Memory B cell (primary cell): ENCODE data around the gene C4BPA.

Experiments used
- ATAC-seq: fragments of 150-1000 bp; cut with Tn5 transposase; 2 replicates; pipeline ENCODE4 v1.10.0; 2021; ENCODE audit warnings: low read depth, mild to moderate bottlenecking, moderate library complexity
- DNase-seq, 2 donors: peaks; one replicate each; pipeline ENCODE4 v3.0.0; 2022; ENCODE audit warnings: low spot score in 2 of 2
- H3K27ac Mint-ChIP-seq: one replicate; pipeline ENCODE4 v1.8.0; 2022; ENCODE audit warnings: mild to moderate bottlenecking, moderate library complexity, mixed read lengths
- H3K27me3 Mint-ChIP-seq: one replicate; pipeline ENCODE4 v1.8.0; 2022; ENCODE audit warnings: mixed read lengths
- H3K36me3 Mint-ChIP-seq: one replicate; pipeline ENCODE4 v1.8.0; 2022; ENCODE audit warnings: mild to moderate bottlenecking, mixed read lengths
- H3K4me1 Mint-ChIP-seq: one replicate; pipeline ENCODE4 v1.8.0; 2022; ENCODE audit warnings: mixed read lengths
- H3K4me3 Mint-ChIP-seq: one replicate; pipeline ENCODE4 v1.8.0; 2022; ENCODE audit warnings: mild to moderate bottlenecking, moderate library complexity, mixed read lengths
- H3K9me3 Mint-ChIP-seq: one replicate; pipeline ENCODE4 v1.8.0; 2022; ENCODE audit warnings: mixed read lengths

Gene C4BPA

DNA sequence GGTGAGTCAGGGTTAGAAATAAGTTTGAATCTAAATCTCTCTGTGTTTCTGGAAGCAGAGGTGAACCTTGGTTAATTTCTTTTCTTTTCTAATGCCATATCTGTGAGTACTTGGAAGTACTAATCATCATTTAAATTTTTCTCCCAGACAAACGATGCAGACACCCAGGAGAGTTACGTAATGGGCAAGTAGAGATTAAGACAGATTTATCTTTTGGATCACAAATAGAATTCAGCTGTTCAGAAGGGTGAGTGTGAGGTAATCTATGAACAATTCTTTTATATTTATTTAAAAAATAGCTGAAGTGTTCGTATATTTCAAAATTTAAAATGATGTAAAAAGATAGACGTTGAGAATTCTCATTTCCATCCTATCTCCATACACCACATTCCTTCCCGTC is 11.2 kb downstream of the C4BPA start:
- H3K4me1 Mint-ChIP-seq: no peaks in the 10 kb centered on the region
- ATAC-seq (no peak), DNase-seq (no peak)
- no peaks in the 10 kb centered on the region for H3K9me3 Mint-ChIP-seq
- no peak overlapping the region for H3K4me3 Mint-ChIP-seq
- peaks cover 2% of the 10 kb centered on the region for H3K27me3 Mint-ChIP-seq
- no peak overlapping the region for H3K27ac Mint-ChIP-seq
- no peaks in the 10 kb centered on the region for H3K36me3 Mint-ChIP-seq

DNA sequence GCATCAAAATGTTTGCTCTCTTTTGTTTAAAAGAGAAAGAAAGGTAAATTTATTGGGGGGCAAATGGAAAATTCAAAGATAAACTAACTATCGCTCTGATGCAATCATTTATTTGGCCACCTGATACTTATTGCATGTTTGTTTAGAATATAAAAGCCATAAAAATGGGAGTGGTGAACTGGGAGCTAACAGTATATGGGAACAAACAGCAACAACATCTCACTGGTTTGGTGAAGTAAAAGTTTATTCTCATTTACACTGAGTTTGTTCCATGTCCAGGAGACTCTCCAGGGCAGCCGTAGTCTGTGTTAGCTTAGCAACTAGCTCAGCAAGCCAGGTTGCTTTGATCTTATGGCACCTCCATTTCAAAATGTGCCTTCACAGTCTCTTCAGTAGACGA is 20.4 kb downstream of the C4BPA start:
- Mint-ChIP-seq H3K4me3 (no peak overlapping the region), H3K36me3 (peaks cover 13% of the 10 kb centered on the region), H3K27me3 (peaks cover 5% of the 10 kb centered on the region), H3K27ac (no peak overlapping the region), H3K4me1 (no peaks in the 10 kb centered on the region), H3K9me3 (peaks cover 22% of the 10 kb centered on the region)
- ATAC-seq (no peak), DNase-seq (no peak)

DNA sequence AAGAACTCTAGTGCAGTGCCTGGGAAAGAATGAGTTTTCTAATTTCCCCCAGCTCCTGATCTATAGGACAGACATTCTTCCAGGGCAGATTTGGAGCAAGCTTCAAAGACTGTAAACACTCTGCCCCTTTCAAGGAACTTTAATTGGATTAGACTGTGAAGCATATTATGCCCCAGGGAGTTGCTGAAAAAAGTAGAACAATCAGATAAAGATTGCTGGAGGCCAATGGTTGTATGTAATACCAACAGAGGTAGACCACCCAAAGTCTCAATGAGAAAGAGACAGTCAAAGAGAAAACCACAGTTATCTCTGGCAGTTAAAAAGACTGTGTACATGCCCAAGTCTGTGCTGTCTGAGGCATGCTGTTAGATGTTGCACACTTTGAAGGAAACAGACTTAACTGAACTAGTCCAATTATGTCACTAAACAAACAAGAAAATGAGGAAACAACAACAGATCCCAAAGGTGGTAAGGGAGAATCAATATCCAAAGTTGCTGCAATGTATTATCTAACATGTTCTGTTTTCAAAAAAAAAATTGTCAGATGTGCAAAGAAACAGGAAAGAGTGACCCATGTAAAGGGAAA is 24.4 kb downstream of the C4BPA start:
- H3K27ac Mint-ChIP-seq: no peak overlapping the region
- peaks cover 16% of the 10 kb centered on the region for H3K36me3 Mint-ChIP-seq
- no peak overlapping the region for H3K4me3 Mint-ChIP-seq
- no peaks in the 10 kb centered on the region for H3K4me1 Mint-ChIP-seq
- peaks cover 2% of the 10 kb centered on the region for H3K27me3 Mint-ChIP-seq
- no peak for ATAC-seq
- DNase-seq: no peak
- peaks cover 32% of the 10 kb centered on the region for H3K9me3 Mint-ChIP-seq

DNA sequence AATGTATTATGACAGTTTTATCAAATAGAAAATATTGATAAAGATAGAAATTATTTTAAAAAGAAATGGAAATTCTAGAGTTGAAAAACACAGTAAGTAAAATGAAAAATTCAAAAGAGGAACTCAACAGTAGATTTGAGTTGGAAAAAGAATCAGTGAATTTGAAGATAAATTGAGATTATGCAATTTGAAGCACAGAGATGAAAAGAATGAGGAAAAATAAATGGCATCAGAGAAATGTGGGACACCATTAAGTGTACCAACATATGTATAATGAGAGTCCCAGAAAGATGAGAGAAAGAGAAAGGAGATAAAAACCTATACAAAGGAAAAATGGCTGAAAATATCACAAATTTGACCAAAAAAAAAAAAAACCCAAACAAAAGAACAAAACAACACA is 25.0 kb downstream of the C4BPA start:
- H3K36me3 Mint-ChIP-seq: peaks cover 15% of the 10 kb centered on the region
- no peak for DNase-seq
- H3K27me3 Mint-ChIP-seq: peaks cover 1% of the 10 kb centered on the region
- H3K4me3 Mint-ChIP-seq: no peak overlapping the region
- H3K27ac Mint-ChIP-seq: no peak overlapping the region
- no peaks in the 10 kb centered on the region for H3K4me1 Mint-ChIP-seq
- ATAC-seq: no peak
- H3K9me3 Mint-ChIP-seq: peaks cover 32% of the 10 kb centered on the region

DNA sequence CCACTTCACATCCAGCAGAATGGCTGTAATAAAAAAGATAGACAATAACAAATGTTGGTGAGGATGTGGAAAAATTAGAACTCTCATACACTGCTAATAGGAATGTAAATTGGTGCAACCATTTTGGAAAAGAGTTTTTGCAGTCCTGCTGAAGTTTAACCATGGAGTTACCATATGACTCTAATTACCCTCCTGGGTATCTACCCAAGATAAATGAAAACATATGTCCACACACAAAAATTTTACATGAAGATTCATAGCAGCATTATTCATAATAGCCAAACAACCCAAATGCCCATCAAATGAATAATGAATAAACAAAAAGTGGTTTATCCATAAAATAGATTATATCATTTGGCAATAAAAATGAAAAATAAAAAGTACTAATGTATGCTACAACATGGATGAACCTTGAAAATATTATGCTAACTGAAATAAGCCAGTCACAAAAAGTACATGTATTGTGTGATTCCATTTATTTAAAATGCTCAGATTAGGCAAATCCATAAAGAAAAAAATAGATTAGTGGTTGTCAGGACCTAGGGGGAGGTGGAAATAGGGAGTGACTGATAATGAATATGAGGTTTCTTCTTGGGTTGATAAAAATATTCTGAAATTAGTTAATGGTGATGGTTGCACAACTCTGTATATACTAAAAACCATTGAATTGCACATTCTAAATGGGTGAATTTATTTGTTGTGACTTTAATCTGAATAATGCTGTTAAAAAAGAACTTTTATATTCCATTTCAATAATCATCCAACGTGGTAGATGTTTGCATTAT is 26.4 kb downstream of the C4BPA start:
- Mint-ChIP-seq H3K27me3 (no peaks in the 10 kb centered on the region), H3K27ac (no peak overlapping the region), H3K9me3 (peaks cover 27% of the 10 kb centered on the region), H3K4me1 (peaks cover 4% of the 10 kb centered on the region), H3K4me3 (no peak overlapping the region), H3K36me3 (peaks cover 5% of the 10 kb centered on the region)
- DNase-seq (no peak), ATAC-seq (no peak)

DNA sequence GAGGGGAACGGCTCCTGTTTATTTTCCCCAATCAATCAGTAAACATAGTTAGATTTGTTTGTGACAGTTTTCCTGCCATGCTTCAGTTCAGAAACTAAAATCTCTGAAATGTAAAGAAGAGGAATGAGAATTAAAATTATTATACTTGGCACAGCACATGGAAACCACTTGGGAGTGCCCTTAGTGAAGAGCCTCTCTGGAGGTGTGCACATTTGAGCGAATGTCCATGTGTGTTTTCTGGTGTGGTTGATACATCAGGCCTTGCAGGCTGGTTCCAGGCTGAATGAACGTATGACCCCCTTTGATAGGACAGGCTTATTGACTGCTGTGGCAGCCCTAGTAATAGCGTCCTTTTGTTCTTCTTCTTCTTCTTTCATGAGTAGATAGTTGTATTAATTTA is 27.1 kb downstream of the C4BPA start:
- Mint-ChIP-seq H3K36me3 (peaks cover 5% of the 10 kb centered on the region), H3K4me3 (no peak overlapping the region), H3K27me3 (no peaks in the 10 kb centered on the region), H3K9me3 (peaks cover 22% of the 10 kb centered on the region), H3K27ac (no peak overlapping the region), H3K4me1 (peaks cover 4% of the 10 kb centered on the region)
- DNase-seq (no peak), ATAC-seq (no peak)

DNA sequence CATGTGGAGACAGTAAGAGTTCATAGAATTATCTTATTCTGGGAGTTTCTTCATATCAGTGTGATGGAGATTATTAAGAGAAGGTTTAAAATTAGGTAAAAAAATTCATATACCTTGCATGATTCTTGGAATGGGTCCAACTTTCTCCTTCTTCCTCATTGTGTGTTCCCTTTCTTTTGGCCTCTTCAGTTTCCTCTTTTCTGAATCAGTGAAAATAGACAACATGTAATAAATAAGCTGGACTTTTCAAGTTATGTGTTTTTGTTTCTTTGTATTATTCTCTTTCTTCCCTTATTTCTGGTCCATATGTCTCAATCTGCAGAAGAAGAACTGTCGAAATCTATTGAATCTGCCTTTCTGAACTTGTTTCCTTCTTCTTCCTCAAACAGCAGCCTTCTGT is 30.5 kb downstream of the C4BPA start:
- no peak for DNase-seq
- Mint-ChIP-seq H3K36me3 (peaks cover 3% of the 10 kb centered on the region), H3K9me3 (peaks cover 10% of the 10 kb centered on the region), H3K27ac (no peak overlapping the region), H3K27me3 (no peaks in the 10 kb centered on the region), H3K4me3 (no peak overlapping the region), H3K4me1 (peaks cover 4% of the 10 kb centered on the region)
- ATAC-seq: no peak

DNA sequence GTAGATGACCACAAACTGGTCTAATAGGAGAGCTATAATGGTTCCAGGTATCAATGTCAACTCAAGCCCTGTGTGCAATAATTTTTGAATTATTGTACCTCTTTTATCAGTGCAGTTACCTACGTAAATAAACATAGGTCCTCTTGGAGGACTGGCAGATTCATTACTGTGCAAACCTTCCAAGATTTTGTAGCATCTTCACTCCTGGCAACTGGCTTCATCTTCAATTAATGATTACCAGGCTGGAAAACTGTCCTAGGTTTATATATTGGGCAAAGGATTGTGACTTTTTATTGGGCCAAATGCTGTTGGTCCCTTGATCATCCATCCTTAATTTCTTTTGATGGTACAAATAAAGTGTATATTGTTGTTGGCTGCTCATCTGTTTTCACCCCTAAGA is 35.6 kb downstream of the C4BPA start:
- peaks cover 3% of the 10 kb centered on the region for H3K4me1 Mint-ChIP-seq
- no peak overlapping the region for H3K4me3 Mint-ChIP-seq
- ATAC-seq (no peak), DNase-seq (no peak)
- H3K27me3 Mint-ChIP-seq: no peaks in the 10 kb centered on the region
- H3K36me3 Mint-ChIP-seq: no peaks in the 10 kb centered on the region
- no peaks in the 10 kb centered on the region for H3K9me3 Mint-ChIP-seq
- H3K27ac Mint-ChIP-seq: no peak overlapping the region

DNA sequence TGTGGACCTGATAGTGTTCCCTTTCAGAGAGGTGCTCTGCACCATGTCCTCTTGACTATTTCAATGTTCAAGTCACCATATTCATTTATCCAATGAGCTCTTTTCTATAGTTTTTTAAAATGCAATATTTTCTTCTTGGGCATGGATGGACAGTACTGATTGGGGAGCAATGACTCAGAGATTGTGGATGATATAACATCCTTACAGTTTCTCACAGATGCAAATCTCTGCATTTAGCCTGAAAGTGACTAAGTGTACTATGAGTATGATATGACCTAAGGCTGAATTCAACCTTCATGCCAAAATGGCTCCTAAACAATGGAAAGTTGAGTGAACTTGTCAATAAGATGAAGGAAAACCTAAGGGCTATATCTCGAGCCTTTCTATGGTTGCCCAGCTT is 36.5 kb downstream of the C4BPA start:
- no peaks in the 10 kb centered on the region for H3K9me3 Mint-ChIP-seq
- ATAC-seq: no peak
- no peaks in the 10 kb centered on the region for H3K36me3 Mint-ChIP-seq

DNA sequence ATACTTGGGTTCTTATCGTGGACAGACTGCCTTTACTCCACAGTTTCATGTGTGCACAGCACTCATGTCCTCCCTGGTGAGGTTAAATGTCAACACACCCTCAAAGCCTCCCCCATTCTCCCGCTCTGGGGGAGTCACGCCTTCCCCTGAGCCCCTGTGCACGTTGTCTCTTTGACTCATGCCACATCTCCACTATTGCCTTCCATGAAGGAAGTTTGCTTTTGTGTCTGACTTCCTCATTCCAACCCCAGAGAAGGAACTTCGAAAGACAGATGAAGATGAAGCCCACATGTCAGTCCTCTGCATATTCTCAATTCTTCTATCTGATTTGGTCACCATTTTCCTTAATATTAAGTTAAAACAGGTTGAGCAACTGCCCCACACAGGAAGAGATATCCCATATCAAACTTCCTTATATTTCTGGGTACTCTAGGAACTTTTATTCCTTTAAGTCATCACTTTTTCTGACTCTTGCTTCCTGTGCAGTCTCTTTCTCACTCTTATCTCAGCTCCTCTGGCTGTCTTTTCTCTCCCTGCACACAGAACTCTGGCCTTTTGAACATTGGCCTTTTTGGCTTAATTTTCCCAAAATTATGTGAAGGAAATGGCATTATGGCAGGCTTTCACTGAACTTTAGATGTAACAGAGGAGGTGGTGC is 41.5 kb downstream of the C4BPA start:
- Mint-ChIP-seq H3K27me3 (peaks cover 4% of the 10 kb centered on the region), H3K4me1 (no peaks in the 10 kb centered on the region), H3K27ac (no peak overlapping the region), H3K36me3 (peaks cover 4% of the 10 kb centered on the region), H3K4me3 (no peak overlapping the region), H3K9me3 (peaks cover 4% of the 10 kb centered on the region)
- ATAC-seq (no peak), DNase-seq (no peak)

More for the DNA sequence above, 36.5 kb downstream of the C4BPA start:
- no peak overlapping the region for H3K4me3 Mint-ChIP-seq
- DNase-seq: no peak
- H3K4me1 Mint-ChIP-seq: no peaks in the 10 kb centered on the region
- no peak overlapping the region for H3K27ac Mint-ChIP-seq
- H3K27me3 Mint-ChIP-seq: no peaks in the 10 kb centered on the region

DNA sequence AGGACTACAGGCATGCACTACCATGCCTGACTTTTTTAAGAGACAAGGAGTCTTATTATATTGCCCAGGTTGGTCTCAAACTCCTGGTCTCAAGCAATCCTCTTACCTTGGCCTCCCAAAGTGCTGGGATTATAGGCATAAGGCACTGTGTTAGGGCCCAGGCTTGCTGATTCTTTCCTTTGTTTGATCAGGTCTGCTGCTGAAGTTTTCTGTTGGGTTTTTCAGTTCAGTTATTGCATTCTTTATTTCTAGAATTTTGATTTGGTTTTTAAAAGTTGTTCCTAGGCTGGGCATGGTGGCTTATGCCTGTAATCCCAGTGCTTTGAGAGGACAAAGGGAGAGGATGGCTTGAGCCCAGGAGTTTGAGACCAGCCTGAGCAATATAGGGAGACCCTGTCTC is 47.9 kb downstream of the C4BPA start:
- no peak overlapping the region for H3K27ac Mint-ChIP-seq
- DNase-seq: no peak
- H3K9me3 Mint-ChIP-seq: peaks cover 17% of the 10 kb centered on the region
- no peak overlapping the region for H3K4me3 Mint-ChIP-seq
- H3K4me1 Mint-ChIP-seq: no peaks in the 10 kb centered on the region
- peaks cover 19% of the 10 kb centered on the region for H3K36me3 Mint-ChIP-seq
- no peak for ATAC-seq
- peaks cover 6% of the 10 kb centered on the region for H3K27me3 Mint-ChIP-seq

DNA sequence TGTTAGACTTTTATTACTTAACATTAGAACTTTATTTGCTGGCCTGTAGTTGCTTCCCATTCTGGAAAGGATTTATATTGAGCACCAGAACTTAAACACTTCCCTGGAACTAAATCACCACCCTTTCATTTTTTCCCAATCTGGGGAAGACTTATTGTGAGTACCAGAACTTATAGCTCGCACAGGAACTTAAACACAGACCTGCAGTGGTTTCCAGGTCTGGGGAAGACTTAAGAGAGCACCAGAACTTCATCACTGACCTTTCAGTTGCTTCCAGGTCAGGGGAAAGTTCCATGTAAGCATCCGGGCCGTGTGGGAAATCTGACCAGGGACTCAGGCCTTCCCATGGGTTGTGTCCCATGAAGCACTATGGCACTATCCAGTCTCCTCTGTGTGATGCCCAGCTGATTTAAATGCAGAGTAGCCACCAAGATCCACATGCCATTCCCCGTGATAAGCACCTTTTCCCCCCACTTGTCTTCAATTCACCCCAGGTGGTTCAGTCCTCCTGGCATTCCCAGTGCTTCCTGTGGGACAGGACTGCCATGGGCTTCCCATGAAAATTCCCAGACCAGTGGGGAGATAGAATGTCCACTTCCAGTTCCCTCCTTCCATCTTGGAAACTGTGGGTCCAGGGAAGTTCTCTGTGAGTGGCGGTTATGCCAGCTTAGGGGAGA is 48.9 kb downstream of the C4BPA start:
- Mint-ChIP-seq H3K4me1 (no peaks in the 10 kb centered on the region), H3K27me3 (peaks cover 8% of the 10 kb centered on the region), H3K36me3 (peaks cover 20% of the 10 kb centered on the region), H3K27ac (no peak overlapping the region), H3K4me3 (no peak overlapping the region), H3K9me3 (peaks cover 17% of the 10 kb centered on the region)
- ATAC-seq: no peak
- no peak for DNase-seq

DNA sequence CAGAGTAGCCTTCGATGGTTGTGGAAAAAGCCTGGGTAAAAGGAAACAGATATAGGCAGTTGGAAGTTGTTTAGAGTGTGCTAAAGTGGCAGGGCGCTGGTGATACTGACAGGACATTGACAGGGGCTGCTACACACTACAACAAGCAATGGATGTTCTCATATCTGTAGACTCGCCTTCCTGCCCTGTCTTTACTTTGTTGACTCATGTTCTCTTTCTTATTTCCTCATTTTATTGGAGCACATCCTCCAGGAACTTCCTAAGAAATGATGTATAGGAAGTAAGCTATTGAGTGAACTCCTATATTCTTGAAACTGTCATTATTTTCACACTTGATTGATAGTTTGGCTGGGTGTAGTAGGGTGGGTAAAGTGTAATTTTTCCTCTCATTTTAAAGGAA is 51.0 kb downstream of the C4BPA start:
- Mint-ChIP-seq H3K9me3 (peaks cover 19% of the 10 kb centered on the region), H3K4me1 (no peaks in the 10 kb centered on the region), H3K27ac (no peak overlapping the region), H3K36me3 (peaks cover 24% of the 10 kb centered on the region), H3K4me3 (no peak overlapping the region), H3K27me3 (peaks cover 11% of the 10 kb centered on the region)
- DNase-seq: no peak
- ATAC-seq: no peak

DNA sequence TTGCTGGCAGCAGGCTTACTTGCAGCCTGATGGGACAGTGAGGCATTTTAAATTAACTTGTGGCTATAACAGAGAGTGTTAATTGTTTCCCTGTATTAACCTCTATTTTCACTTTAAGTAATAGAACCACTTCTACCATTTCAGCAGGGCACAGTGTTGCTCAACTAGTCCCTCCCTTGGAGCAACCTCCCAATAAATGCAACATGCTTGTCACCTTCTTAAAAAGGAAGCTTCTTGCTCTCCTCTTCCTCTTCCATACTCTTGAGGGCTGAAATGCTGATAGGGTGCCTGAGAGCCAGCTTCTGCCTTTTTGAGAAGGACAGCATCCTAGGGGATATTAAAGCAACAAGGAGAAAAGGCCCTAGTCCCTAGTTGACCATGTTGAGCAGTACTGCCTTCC is 52.1 kb downstream of the C4BPA start:
- Mint-ChIP-seq H3K36me3 (peaks cover 19% of the 10 kb centered on the region), H3K4me3 (no peak overlapping the region), H3K9me3 (peaks cover 14% of the 10 kb centered on the region), H3K27me3 (peaks cover 9% of the 10 kb centered on the region), H3K4me1 (no peaks in the 10 kb centered on the region), H3K27ac (no peak overlapping the region)
- DNase-seq (no peak), ATAC-seq (no peak)
